ENCODE data around the gene COPS8.

- TF ChIP-seq EZH2 (IDR thresholded peaks at IDR 0.05; ENCODE audit: borderline replicate concordance) = no peak
- TF ChIP-seq CTCF (IDR thresholded peaks at IDR 0.05; ENCODE audit: poor library complexity) = no peak
These were observed 10.5 kb downstream of the COPS8 start for GRCh38 chr2:237096201-237096600.

All from hepatocyte (in vitro differentiated cells).